Measurements from ENCODE around the gene FAM111B.

- TF ChIP-seq, protein P1, sequence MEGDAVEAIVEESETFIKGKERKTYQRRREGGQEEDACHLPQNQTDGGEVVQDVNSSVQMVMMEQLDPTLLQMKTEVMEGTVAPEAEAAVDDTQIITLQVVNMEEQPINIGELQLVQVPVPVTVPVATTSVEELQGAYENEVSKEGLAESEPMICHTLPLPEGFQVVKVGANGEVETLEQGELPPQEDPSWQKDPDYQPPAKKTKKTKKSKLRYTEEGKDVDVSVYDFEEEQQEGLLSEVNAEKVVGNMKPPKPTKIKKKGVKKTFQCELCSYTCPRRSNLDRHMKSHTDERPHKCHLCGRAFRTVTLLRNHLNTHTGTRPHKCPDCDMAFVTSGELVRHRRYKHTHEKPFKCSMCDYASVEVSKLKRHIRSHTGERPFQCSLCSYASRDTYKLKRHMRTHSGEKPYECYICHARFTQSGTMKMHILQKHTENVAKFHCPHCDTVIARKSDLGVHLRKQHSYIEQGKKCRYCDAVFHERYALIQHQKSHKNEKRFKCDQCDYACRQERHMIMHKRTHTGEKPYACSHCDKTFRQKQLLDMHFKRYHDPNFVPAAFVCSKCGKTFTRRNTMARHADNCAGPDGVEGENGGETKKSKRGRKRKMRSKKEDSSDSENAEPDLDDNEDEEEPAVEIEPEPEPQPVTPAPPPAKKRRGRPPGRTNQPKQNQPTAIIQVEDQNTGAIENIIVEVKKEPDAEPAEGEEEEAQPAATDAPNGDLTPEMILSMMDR (IDR thresholded peaks at IDR 0.05 in 8 of 11, conservative IDR thresholded peaks at IDR 0.05 in 3 of 11), result no peak
- TF ChIP-seq POLR2A (IDR thresholded peaks at IDR 0.05) (no peak), POLR2AphosphoS5 (IDR thresholded peaks at IDR 0.05) (no peak)
Observed at GRCh38 chr11:59119826-59120225, 12.8 kb downstream of the FAM111B start.

Data from spleen (tissue), 7 donors.